K562 (cell line): ENCODE data around the gene GAL3ST3. TPM values are rescaled to one million over a fixed set of nuclear protein-coding genes. Genes with fewer than 3 reads are reported as not detected.

Experiments
- BCL6 ChIP-seq: fragments of 250-450 bp; sonication (Bioruptor Pico); IDR thresholded peaks from 2 replicates; pipeline ENCODE4 v1.4.0; 2020
- CHD1 ChIP-seq: fragments of 200-600 bp; sonication (generic); IDR thresholded peaks from one replicate; pipeline ENCODE4 v1.6.1; 2012; ENCODE audit warnings: mild to moderate bottlenecking, moderate library complexity, low read length, inconsistent platforms
- FOXA1 ChIP-seq: fragments of 450-650 bp; IDR thresholded peaks from 2 replicates; pipeline ENCODE4 v1.6.1; 2016; ENCODE audit warnings: mild to moderate bottlenecking, borderline replicate concordance
- FOXM1 ChIP-seq, 2 experiments: fragments of 450-650 bp in 1 of 2; sonication (generic) in 1 of 2; formaldehyde crosslinking in 1 of 2; IDR thresholded peaks; 2 replicates each; pipeline versions ENCODE4 v1.6.1 to v1.9.0; 2017 to 2022; ENCODE audit warnings: low read depth in 2 of 2, mild to moderate bottlenecking in 2 of 2, missing genetic modification reagents in 1 of 2, moderate library complexity in 1 of 2
- GATAD2B ChIP-seq: fragments of 450-650 bp; IDR thresholded peaks from 2 replicates; pipeline ENCODE4 v1.6.1; 2017; ENCODE audit warnings: mild to moderate bottlenecking, borderline replicate concordance
- HDAC1 ChIP-seq, 2 experiments: fragments of 450-650 bp; IDR thresholded peaks; 2 replicates each; pipeline ENCODE4 v1.6.1; 2016 to 2017; ENCODE audit warnings: inconsistent platforms in 1 of 2, mild to moderate bottlenecking in 1 of 2, moderate library complexity in 1 of 2
- NBN ChIP-seq: fragments of 450-650 bp; IDR thresholded peaks from 2 replicates; pipeline ENCODE4 v1.6.1; 2016; ENCODE audit warnings: low read depth, mild to moderate bottlenecking
- RBM39 ChIP-seq: fragments of 200-400 bp; formaldehyde crosslinking; optimal IDR thresholded peaks from 2 replicates; pipeline ENCODE3; 2018; ENCODE audit warnings: low read depth, low read length
- RFX7 ChIP-seq: fragments of 250-450 bp; sonication (Bioruptor Pico); IDR thresholded peaks from 2 replicates; pipeline ENCODE4 v1.5.1; 2021; ENCODE audit warnings: mild to moderate bottlenecking
- SIX5 ChIP-seq, 2 experiments: IDR thresholded peaks; 2 replicates each; pipeline ENCODE4 v1.6.1; 2011; ENCODE audit warnings: low read length in 2 of 2, borderline replicate concordance in 1 of 2, low read depth in 1 of 2, mild to moderate bottlenecking in 1 of 2, moderate library complexity in 1 of 2; ENCODE audit not compliant: insufficient read depth in 1 of 2
- SMARCB1 ChIP-seq: IDR thresholded peaks from 2 replicates; pipeline ENCODE4 v1.6.1; 2011; ENCODE audit warnings: improper control_type of control experiment, low read depth; ENCODE audit not compliant: insufficient read length
- TEAD4 ChIP-seq, 2 experiments: sonication (generic) in 1 of 2; formaldehyde crosslinking in 1 of 2; IDR thresholded peaks; 2 replicates each; pipeline versions ENCODE4 v1.6.1 to v1.8.0; 2012 to 2022; ENCODE audit warnings: borderline replicate concordance in 1 of 2, inconsistent platforms in 1 of 2, low read length in 1 of 2, mild to moderate bottlenecking in 1 of 2, missing genetic modification reagents in 1 of 2
- U2AF1 ChIP-seq: fragments of 200-400 bp; formaldehyde crosslinking; optimal IDR thresholded peaks from 2 replicates; pipeline ENCODE3; 2017; ENCODE audit warnings: mild to moderate bottlenecking, low read depth, low read length, moderate library complexity
- YY1 ChIP-seq, 3 experiments: IDR thresholded peaks; 2 replicates each; pipeline ENCODE4 v1.6.1; 2011; ENCODE audit warnings: low read length in 2 of 3, mild to moderate bottlenecking in 2 of 3, moderate library complexity in 2 of 3, borderline replicate concordance in 1 of 3, control low read depth in 1 of 3, low read depth in 1 of 3; ENCODE audit not compliant: insufficient read depth in 3 of 3, insufficient replicate concordance in 2 of 3, control insufficient read depth in 1 of 3, insufficient read length in 1 of 3; ENCODE audit errors: extremely low read depth in 1 of 3
- ZNF347 ChIP-seq: fragments of 450-650 bp; formaldehyde crosslinking; IDR thresholded peaks from 2 replicates; pipeline ENCODE4 v1.4.0; 2020; ENCODE audit warnings: low read depth, mild to moderate bottlenecking, moderate library complexity
- ZNF644 ChIP-seq: fragments of 200-800 bp; sonication (Bioruptor generic); IDR thresholded peaks from 2 replicates; pipeline ENCODE4 v1.6.1; 2016; ENCODE audit warnings: low read depth, missing genetic modification characterization, missing compliant biosample characterization
- polyA plus RNA-seq, 8 experiments: library from polyadenylated mRNA; depleted of rRNA in 4 of 8; stranded (reverse) in 5 of 8; unstranded in 3 of 8; fragments of >200 nt; fragmentation: Nextera tagmentation in 2 of 8; fragmentation: Illumina TruSeq in 1 of 8; extraction: Ambion mirVana in 2 of 8; extraction: Trizol in 1 of 8; gene quantifications; 2 replicates each; pipeline versions ENCODE4 v1.2.1 to v1.2.3, GENCODE V29; 2011 to 2014; ENCODE audit warnings: inconsistent platforms in 1 of 8, missing spikeins in 1 of 8
- total RNA-seq, 7 experiments: library from RNA; depleted of rRNA in 6 of 7; stranded (reverse); fragments of >200 nt in 6 of 7; fragmentation: Illumina TruSeq in 2 of 7; extraction: Trizol in 2 of 7; gene quantifications; 2 replicates each; pipeline versions ENCODE4 v1.2.1 to v1.2.3, GENCODE V29; 2011 to 2021; ENCODE audit warnings: low replicate concordance in 1 of 7
- TF ChIP-seq, protein P1 (sequence below): fragments of 250-450 bp; sonication (Bioruptor Pico); IDR thresholded peaks from 2 replicates; pipeline ENCODE4 v1.4.0; 2020; ENCODE audit warnings: mild to moderate bottlenecking, moderate library complexity, borderline replicate concordance
- TF ChIP-seq, protein P2 (sequence below): fragments of 450-650 bp; IDR thresholded peaks from 2 replicates; pipeline ENCODE4 v1.6.1; 2018; ENCODE audit not compliant: partially characterized antibody

Gene GAL3ST3
- total and polyA plus RNA-seq, 9 of the 15 experiments (the other 6 are each of a cell fraction or from before 2014, with no cell fraction given): not detected

DNA sequence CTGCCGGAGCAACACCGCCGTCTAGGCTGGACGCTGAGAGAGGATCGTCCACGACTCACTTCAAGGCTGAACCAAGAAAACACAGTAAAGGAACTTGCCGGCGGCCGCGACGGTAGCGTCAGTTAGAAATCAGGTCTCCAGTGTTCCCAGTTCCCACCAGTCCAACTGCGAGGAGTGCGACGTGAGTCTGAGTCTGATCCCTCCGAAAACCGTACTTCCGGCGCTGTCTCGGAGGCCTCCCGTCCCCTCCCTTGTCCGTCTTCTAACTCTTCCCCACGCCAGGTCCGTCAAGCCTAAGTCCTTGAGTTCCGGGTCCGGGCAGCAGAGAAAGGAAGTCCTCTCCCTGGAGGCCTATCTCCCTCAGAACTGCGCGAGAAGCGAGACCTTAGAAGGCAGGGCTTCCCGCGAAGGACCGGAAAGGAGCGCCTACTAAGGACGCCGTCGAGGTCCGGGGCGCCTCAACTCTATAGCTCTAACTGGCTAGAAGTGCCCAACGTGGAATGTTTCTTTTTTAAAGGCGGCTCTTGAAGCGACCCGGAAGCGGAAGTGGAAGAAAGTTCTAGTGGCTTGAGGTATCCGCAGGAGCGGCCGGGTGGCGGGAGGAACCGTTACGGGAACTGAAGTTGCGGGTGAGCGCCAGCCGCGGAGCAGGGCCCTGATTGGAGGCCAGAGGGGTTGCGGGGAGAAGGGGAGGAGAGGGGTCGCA lies 46.9 kb downstream of the GAL3ST3 start, which contains the start of the genes BANF1 and EIF1AD (continued):
- TF ChIP-seq, protein P1, sequence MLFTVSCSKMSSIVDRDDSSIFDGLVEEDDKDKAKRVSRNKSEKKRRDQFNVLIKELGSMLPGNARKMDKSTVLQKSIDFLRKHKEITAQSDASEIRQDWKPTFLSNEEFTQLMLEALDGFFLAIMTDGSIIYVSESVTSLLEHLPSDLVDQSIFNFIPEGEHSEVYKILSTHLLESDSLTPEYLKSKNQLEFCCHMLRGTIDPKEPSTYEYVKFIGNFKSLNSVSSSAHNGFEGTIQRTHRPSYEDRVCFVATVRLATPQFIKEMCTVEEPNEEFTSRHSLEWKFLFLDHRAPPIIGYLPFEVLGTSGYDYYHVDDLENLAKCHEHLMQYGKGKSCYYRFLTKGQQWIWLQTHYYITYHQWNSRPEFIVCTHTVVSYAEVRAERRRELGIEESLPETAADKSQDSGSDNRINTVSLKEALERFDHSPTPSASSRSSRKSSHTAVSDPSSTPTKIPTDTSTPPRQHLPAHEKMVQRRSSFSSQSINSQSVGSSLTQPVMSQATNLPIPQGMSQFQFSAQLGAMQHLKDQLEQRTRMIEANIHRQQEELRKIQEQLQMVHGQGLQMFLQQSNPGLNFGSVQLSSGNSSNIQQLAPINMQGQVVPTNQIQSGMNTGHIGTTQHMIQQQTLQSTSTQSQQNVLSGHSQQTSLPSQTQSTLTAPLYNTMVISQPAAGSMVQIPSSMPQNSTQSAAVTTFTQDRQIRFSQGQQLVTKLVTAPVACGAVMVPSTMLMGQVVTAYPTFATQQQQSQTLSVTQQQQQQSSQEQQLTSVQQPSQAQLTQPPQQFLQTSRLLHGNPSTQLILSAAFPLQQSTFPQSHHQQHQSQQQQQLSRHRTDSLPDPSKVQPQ (CRISPR knock-in tag): no peak
- peak; percentile 64; the same call in 1 of the 2 replicates for TF ChIP-seq TEAD4 (IDR thresholded peaks at IDR 0.05; ENCODE audit: low read length)
- no peak for TF ChIP-seq TEAD4 (CRISPR knock-in tag; IDR thresholded peaks at IDR 0.05; ENCODE audit: borderline replicate concordance)
- peak; percentile 95 for TF ChIP-seq NBN
- TF ChIP-seq RFX7 (CRISPR knock-in tag): no peak
- TF ChIP-seq SIX5 (IDR thresholded peaks at IDR 0.05; ENCODE audit: borderline replicate concordance in 1 of 2, insufficient read depth in 1 of 2, low read depth in 1 of 2, low read length in 2 of 2): peak; percentile 70 to 71; a peak in 3 of 4 replicates
- no peak for TF ChIP-seq ZNF644
- peak in 2 of 3 experiments; percentile 75 to 80 for TF ChIP-seq YY1 (IDR thresholded peaks at IDR 0.05; ENCODE audit: borderline replicate concordance in 1 of 3, control insufficient read depth in 1 of 3, extremely low read depth in 1 of 3, insufficient read depth in 3 of 3, insufficient read length in 1 of 3, insufficient replicate concordance in 2 of 3, low read depth in 1 of 3, low read length in 2 of 3)
- peak; percentile 65 for TF ChIP-seq FOXM1 (IDR thresholded peaks at IDR 0.05; ENCODE audit: low read depth)
- peak; percentile 85; the same call in 1 of the 2 replicates for TF ChIP-seq FOXM1 (CRISPR knock-in tag; IDR thresholded peaks at IDR 0.05; ENCODE audit: low read depth)
- peak; percentile 41 for TF ChIP-seq CHD1
- TF ChIP-seq HDAC1 (IDR thresholded peaks at IDR 0.05): peak; percentile 26 to 89; a peak in 3 of 4 replicates
- TF ChIP-seq, protein P2, sequence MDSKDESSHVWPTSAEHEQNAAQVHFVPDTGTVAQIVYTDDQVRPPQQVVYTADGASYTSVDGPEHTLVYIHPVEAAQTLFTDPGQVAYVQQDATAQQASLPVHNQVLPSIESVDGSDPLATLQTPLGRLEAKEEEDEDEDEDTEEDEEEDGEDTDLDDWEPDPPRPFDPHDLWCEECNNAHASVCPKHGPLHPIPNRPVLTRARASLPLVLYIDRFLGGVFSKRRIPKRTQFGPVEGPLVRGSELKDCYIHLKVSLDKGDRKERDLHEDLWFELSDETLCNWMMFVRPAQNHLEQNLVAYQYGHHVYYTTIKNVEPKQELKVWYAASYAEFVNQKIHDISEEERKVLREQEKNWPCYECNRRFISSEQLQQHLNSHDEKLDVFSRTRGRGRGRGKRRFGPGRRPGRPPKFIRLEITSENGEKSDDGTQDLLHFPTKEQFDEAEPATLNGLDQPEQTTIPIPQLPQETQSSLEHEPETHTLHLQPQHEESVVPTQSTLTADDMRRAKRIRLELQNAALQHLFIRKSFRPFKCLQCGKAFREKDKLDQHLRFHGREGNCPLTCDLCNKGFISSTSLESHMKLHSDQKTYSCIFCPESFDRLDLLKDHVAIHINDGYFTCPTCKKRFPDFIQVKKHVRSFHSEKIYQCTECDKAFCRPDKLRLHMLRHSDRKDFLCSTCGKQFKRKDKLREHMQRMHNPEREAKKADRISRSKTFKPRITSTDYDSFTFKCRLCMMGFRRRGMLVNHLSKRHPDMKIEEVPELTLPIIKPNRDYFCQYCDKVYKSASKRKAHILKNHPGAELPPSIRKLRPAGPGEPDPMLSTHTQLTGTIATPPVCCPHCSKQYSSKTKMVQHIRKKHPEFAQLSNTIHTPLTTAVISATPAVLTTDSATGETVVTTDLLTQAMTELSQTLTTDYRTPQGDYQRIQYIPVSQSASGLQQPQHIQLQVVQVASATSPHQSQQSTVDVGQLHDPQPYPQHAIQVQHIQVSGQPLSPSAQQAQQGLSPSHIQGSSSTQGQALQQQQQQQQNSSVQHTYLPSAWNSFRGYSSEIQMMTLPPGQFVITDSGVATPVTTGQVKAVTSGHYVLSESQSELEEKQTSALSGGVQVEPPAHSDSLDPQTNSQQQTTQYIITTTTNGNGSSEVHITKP: peak; percentile 60
- TF ChIP-seq RBM39: peak; percentile 93
- TF ChIP-seq GATAD2B: peak; percentile 79; the same call in 1 of the 2 replicates
- TF ChIP-seq SMARCB1: no peak
- no peak for TF ChIP-seq BCL6 (CRISPR knock-in tag)
- no peak for TF ChIP-seq U2AF1
- no peak for TF ChIP-seq FOXA1
- no peak for TF ChIP-seq ZNF347 (CRISPR knock-in tag)
